GM21360 (cell line): ENCODE measurements around the gene TBC1D13.

ENCODE experiments used
- ATAC-seq: cut with Tn5 transposase; IDR thresholded peaks from one replicate; pipeline ENCODE4 v1.9.1; 2021; ENCODE audit warnings: mild to moderate bottlenecking, moderate library complexity; ENCODE audit not compliant: unreplicated experiment

Gene TBC1D13

DNA sequence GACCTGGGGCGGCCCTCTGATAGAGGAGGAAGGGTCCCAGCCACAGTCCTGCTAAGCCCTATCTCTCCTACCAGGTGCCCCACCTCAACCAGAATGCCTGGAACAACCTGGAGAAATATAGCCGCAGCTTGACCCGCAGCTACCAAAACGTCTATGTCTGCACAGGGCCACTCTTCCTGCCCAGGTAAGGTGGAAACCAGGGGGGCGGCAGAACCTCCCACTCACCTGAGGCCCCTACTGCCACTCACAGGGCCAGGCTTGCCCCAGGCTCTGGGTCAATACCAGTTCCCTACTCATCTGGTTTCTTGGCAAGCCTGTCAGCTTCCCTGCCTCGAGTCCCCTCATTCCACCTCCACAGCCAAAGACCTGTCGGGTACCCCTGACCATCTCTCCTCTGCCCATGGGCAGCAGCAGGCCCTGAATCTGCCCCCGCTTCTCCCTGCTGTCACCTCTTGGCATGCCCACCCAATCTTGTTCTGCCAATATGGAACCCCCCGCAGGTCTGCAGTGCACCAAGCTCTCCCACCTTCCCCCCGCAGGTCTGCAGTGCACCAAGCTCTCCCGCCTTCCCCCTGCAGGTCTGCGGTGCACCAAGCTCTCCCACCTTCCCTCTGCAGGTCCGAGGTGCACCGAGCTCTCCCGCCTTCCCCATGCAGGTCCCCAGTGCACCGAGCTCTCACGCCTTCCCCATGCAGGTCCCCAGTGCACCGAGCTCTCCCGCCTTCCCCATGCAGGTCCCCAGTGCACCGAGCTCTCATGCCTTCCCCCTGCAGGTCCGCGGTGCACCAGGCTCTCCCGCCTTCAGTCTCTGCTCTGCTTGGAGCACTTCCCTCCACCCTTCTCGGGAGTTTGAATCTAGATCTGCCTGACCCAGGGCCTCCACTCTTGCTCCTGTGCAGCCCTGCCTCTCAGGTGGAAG lies 33.9 kb downstream of the TBC1D13 start:
- no peak for ATAC-seq

GRCh38 chr9:128821584-128822406 lies 34.7 kb downstream of the TBC1D13 start:
- no peak for ATAC-seq

- no peak for ATAC-seq
Measured at GRCh38 chr9:128822407-128823042, 35.5 kb downstream of the TBC1D13 start.

DNA sequence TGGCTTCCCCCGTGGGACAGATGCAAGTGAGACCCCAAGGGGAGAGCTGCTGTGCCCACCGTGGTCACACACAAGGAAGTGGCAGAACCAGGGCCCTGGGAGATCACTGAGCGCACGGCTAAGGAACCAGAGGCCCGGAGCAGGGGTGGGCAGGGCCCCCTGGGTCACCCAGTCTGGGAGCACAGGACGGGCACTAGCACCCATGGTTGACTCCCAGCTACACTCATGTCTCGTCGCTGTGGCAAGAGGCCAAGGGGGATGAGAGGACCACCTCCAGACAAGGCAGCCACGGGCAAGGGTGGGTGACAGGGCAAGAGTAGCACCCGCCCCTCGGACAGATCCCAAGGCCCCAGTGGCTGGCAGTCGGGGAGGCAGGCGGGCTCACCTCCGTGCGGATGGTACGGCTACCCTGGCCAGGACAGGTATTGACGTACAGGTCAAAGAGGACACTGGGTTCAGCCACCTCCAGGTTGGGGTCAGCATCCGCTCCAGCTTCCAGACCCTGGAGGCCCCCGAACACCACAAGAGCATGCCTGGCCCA lies 36.4 kb downstream of the TBC1D13 start:
- no peak for ATAC-seq

- ATAC-seq = no peak
Measured at GRCh38 chr9:128823903-128824406, 36.9 kb downstream of the TBC1D13 start.

DNA sequence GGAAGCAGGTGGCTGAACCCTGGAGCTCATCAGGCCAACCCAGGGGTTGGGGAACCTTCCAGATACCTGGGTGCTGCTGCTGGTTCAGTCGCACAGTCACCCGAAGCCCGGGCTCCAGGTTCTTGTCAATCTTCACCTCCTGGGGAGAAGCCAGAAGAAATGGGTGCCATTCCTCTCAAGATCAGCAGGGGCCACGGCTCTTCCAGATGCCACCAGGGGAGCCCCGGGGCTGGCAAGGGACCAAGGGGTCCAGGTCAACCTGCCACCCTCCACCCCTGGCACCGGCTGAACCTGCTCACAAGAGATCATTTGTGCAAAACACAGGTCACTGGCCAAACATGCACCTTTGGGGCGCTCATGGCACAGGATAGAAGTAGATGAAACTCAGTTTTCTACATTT lies 37.9 kb downstream of the TBC1D13 start:
- no peak for ATAC-seq

GRCh38 chr9:128825923-128826700 lies 39.1 kb downstream of the TBC1D13 start:
- ATAC-seq = no peak

GRCh38 chr9:128828267-128828666 lies 41.2 kb downstream of the TBC1D13 start:
- no peak for ATAC-seq

GRCh38 chr9:128828719-128829452 lies 41.8 kb downstream of the TBC1D13 start:
- ATAC-seq = peak; percentile 16

- peak; percentile 95 for ATAC-seq
Measured at GRCh38 chr9:128829477-128830251, 42.6 kb downstream of the TBC1D13 start, which contains the start of gene SPOUT1. SPOUT1 (minus strand) TSS chr9:128829794; CDS start chr9:128829780, 14 bp downstream.

- ATAC-seq = no peak
Measured at GRCh38 chr9:128833696-128834095, 46.6 kb downstream of the TBC1D13 start.

GRCh38 chr9:128835246-128836210 lies 48.5 kb downstream of the TBC1D13 start:
- no peak for ATAC-seq

DNA sequence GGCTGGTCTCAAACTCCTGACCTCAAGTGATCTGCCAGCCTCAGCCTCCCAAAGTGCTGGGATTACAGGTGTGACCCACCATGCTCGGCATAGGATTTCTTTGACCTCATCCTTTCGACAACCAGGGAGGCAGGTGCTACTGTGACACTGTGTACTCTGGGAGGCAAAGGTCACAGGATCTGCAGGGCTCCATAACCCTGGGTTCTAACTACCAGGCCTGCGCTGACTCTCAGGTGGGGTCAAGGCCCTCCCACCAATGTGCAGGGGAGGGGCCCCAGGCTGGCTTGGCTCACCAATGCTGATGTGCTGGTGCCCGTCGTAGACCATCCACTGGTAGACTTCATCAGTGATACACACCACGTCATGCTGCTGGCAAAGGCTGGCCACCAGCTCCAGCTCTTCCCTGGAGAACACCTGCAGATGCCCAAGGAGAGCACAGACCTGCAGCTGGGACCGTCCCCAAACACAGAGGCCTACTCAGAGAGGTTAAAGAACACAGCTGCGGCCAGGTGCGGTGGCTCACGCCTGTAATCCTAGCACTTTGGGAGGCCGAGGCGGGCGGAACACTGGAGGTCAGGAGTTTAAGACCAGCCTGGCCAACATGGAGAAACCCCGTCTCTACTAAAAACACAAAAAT lies 49.6 kb downstream of the TBC1D13 start:
- no peak for ATAC-seq

- no peak for ATAC-seq
Measured at GRCh38 chr9:128838338-128838737, 51.3 kb downstream of the TBC1D13 start.

DNA sequence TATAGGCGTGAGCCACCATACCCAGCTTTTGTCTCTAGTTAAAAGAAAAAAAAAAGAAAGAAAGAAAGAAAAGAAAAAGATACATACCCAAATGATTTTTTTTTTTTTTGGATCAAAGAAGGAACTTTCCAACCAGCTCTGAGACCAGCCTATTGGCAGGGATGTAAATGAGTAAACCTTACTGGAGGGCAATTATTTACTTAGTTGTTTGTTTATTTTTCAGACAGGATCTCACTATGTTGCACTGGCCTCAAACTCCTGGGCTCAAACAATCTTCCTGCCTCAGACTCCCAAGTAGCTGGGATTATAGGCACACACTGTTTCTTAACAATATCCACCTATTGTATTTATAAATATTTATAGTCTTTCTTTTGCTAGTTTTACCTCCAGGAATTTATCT lies 53.5 kb downstream of the TBC1D13 start:
- no peak for ATAC-seq

- ATAC-seq = no peak
Measured at GRCh38 chr9:128841694-128842492, 54.8 kb downstream of the TBC1D13 start.
